A549 (cell line): ENCODE results near the gene PYROXD2. TPM values are rescaled to one million over a fixed set of nuclear protein-coding genes. Genes with fewer than 3 reads are reported as not detected.

Experiments used
- ATAC-seq, 2 experiments: fragments of 200-7000 bp in 1 of 2; fragments of >200 bp in 1 of 2; cut with Nextera tagmentation in 1 of 2; cut with Tn5 transposase in 1 of 2; 3 replicates each; pipeline versions ENCODE4 v1.8.0 to v1.9.1; 2018 to 2020; ENCODE audit warnings: mild to moderate bottlenecking in 1 of 2, moderate library complexity in 1 of 2
- CTCF ChIA-PET: fragments of 300-600 bp; sonication (Branson Sonifier 250); formaldehyde crosslinking; extraction: SDS; loops from one replicate; lab custom pipeline; 2021; ENCODE audit warnings: antibody characterized with exemption, inconsistent platforms; lab: Yijun Ruan, JAX
- POLR2A ChIA-PET: fragments of 350-600 bp; formaldehyde crosslinking; extraction: SDS; loops from one replicate; lab custom pipeline; 2021; ENCODE audit warnings: antibody characterized with exemption, inconsistent platforms; lab: Yijun Ruan, JAX
- DNase-seq, 2 experiments: peaks; one replicate each; pipeline versions ENCODE4 v3.0.0 to v3.0.0-alpha.2; 2011 to 2016; ENCODE audit warnings: low read depth in 1 of 2, low spot score in 1 of 2
- FAIRE-seq: peaks from 2 replicates; lab custom pipeline; 2011; peaks lifted over from hg19 to GRCh38; lab: Jason Lieb, UNC
- H3K27ac ChIP-seq, 2 experiments: fragments of >200 bp; sonication (Bioruptor Twin); formaldehyde crosslinking; 3 replicates each; pipeline ENCODE4 v1.5.1; 2016 to 2017
- H3K4me1 ChIP-seq: fragments of >200 bp; sonication (Bioruptor Twin); formaldehyde crosslinking; 3 replicates; pipeline ENCODE4 v1.6.1; 2016
- H3K4me2 ChIP-seq: fragments of >200 bp; sonication (Bioruptor Twin); formaldehyde crosslinking; 3 replicates; pipeline ENCODE4 v1.6.1; 2016
- H3K4me3 ChIP-seq: fragments of >200 bp; sonication (Bioruptor Twin); formaldehyde crosslinking; 3 replicates; pipeline ENCODE4 v1.5.1; 2016
- H3K9me3 ChIP-seq: fragments of >200 bp; sonication (Bioruptor Twin); formaldehyde crosslinking; 3 replicates; pipeline ENCODE4 v1.6.1; 2016
- CHD4 ChIP-seq: fragments of 200-600 bp; sonication (generic); IDR thresholded peaks from 2 replicates; pipeline ENCODE4 v1.6.1; 2016; ENCODE audit warnings: antibody characterized with exemption, mild to moderate bottlenecking, borderline replicate concordance
- EHF ChIP-seq: fragments of 250-450 bp; sonication (Bioruptor Pico); IDR thresholded peaks from 2 replicates; pipeline ENCODE4 v1.5.0; 2020; ENCODE audit warnings: mild to moderate bottlenecking
- EP300 ChIP-seq, 2 experiments: fragments of >200 bp; sonication (Bioruptor Twin); formaldehyde crosslinking; IDR thresholded peaks; 2 replicates in 1 of 2; 3 replicates in 1 of 2; pipeline ENCODE4 v1.6.1; 2016 to 2017
- FOXS1 ChIP-seq: fragments of 250-450 bp; sonication (Bioruptor Pico); IDR thresholded peaks from 2 replicates; pipeline ENCODE4 v1.5.0; 2020; ENCODE audit warnings: mild to moderate bottlenecking, moderate library complexity
- HOXA7 ChIP-seq: fragments of 250-450 bp; sonication (Bioruptor Pico); IDR thresholded peaks from 2 replicates; pipeline ENCODE4 v1.5.0; 2020; ENCODE audit warnings: mild to moderate bottlenecking, moderate library complexity
- HOXB5 ChIP-seq: fragments of 250-450 bp; sonication (Bioruptor Pico); IDR thresholded peaks from 2 replicates; pipeline ENCODE4 v1.5.0; 2020; ENCODE audit warnings: mild to moderate bottlenecking, moderate library complexity
- JUN ChIP-seq, 2 experiments: fragments of >200 bp; sonication (Bioruptor Twin); formaldehyde crosslinking; IDR thresholded peaks; 2 replicates in 1 of 2; 3 replicates in 1 of 2; pipeline ENCODE4 v1.6.1; 2016 to 2017
- JUNB ChIP-seq: fragments of >200 bp; sonication (Bioruptor Twin); formaldehyde crosslinking; IDR thresholded peaks from 2 replicates; pipeline ENCODE4 v1.6.1; 2016
- KDM1A ChIP-seq: fragments of 200-600 bp; sonication (generic); IDR thresholded peaks from 2 replicates; pipeline ENCODE4 v1.6.1; 2016; ENCODE audit warnings: low read depth, mild to moderate bottlenecking
- NFE2L2 ChIP-seq: fragments of 150-350 bp; conservative IDR thresholded peaks from 2 replicates; pipeline ENCODE4 v1.6.1; 2014; ENCODE audit warnings: low read length
- POLR2A ChIP-seq: IDR thresholded peaks from 2 replicates; pipeline ENCODE4 v1.6.1; 2012; ENCODE audit warnings: mild to moderate bottlenecking, low read length
- RNF2 ChIP-seq: fragments of 200-600 bp; sonication (generic); IDR thresholded peaks from 2 replicates; pipeline ENCODE4 v1.6.1; 2016; ENCODE audit warnings: low read depth, mild to moderate bottlenecking, antibody characterized with exemption, moderate library complexity, borderline replicate concordance
- TFCP2L1 ChIP-seq: fragments of 250-450 bp; sonication (Bioruptor Pico); IDR thresholded peaks from 2 replicates; pipeline ENCODE4 v1.5.0; 2021; ENCODE audit warnings: mild to moderate bottlenecking
- ZFP36 ChIP-seq: fragments of 450-650 bp; IDR thresholded peaks from 2 replicates; pipeline ENCODE4 v1.6.1; 2014; ENCODE audit warnings: borderline replicate concordance; ENCODE audit not compliant: partially characterized antibody
- WGBS: methylation state at CpG from one replicate; pipeline ENCODE4 v1.1.6; 2017; ENCODE audit errors: missing lambda C conversion rate; 5-methylcytosine and 5-hydroxymethylcytosine counted together
- polyA plus RNA-seq, 4 experiments: library from polyadenylated mRNA; depleted of rRNA in 3 of 4; stranded (reverse); fragments of >200 nt; fragmentation: RNase III in 1 of 4; extraction: RNeasy Plus Mini Kit Qiagen cat#74134 plus additional on column Dnase treatment in 1 of 4; gene quantifications; 2 replicates in 3 of 4; 3 replicates in 1 of 4; pipeline ENCODE4 v1.2.3, GENCODE V29; 2011 to 2017
- TF ChIP-seq, protein P1 (sequence below): fragments of >200 bp; sonication (Bioruptor Twin); formaldehyde crosslinking; IDR thresholded peaks from 3 replicates; pipeline ENCODE4 v1.5.1; 2016
- TF ChIP-seq, protein P2 (sequence below): IDR thresholded peaks from 2 replicates; pipeline ENCODE4 v1.6.1; 2012
- TF ChIP-seq, protein P3 (sequence below): fragments of 250-450 bp; sonication (Bioruptor Pico); IDR thresholded peaks from 2 replicates; pipeline ENCODE4 v1.5.0; 2021; ENCODE audit warnings: mild to moderate bottlenecking, moderate library complexity, borderline replicate concordance

The PYROXD2 gene
- polyA plus RNA-seq, 2 of the 4 experiments (the other 2 are of a cell fraction), result 4.6 to 6.3 TPM

DNA sequence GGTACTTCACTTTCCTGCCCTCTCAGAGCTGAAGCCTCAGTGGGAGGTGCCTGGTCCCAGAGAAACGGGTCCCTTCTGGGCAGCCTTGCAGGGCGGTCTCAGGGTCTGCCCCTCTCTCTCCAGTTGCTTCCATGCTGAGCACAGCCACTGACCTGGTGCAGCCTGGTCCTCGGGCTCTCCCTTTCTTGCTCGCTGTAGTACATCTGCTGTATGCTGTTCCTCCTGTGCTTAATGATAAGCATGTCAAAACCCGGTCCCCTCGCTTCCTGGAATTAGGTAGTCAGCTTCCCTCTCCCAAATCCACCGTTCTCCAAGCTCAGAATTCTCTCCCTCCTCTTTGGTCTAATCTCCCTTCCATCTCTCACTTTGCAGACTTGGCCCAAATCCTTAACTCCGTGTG, 42.7 kb upstream of the PYROXD2 start:
- ATAC-seq, result no peak
- no peak for DNase-seq
- FAIRE-seq, result no peak
- Histone ChIP-seq H3K4me3 (no peak overlapping the region), H3K4me1 (peaks cover 15% of the 10 kb centered on the region), H3K9me3 (no peaks in the 10 kb centered on the region)
- 44% methylated on average over 8 of the region's 8 CpGs for WGBS
- POLR2A ChIA-PET, result no interaction called here
- TF ChIP-seq ZFP36 (no peak), EHF (CRISPR knock-in tag) (no peak), HOXB5 (CRISPR knock-in tag) (no peak), RNF2 (no peak), TFCP2L1 (CRISPR knock-in tag) (no peak)
- TF ChIP-seq, protein P1, sequence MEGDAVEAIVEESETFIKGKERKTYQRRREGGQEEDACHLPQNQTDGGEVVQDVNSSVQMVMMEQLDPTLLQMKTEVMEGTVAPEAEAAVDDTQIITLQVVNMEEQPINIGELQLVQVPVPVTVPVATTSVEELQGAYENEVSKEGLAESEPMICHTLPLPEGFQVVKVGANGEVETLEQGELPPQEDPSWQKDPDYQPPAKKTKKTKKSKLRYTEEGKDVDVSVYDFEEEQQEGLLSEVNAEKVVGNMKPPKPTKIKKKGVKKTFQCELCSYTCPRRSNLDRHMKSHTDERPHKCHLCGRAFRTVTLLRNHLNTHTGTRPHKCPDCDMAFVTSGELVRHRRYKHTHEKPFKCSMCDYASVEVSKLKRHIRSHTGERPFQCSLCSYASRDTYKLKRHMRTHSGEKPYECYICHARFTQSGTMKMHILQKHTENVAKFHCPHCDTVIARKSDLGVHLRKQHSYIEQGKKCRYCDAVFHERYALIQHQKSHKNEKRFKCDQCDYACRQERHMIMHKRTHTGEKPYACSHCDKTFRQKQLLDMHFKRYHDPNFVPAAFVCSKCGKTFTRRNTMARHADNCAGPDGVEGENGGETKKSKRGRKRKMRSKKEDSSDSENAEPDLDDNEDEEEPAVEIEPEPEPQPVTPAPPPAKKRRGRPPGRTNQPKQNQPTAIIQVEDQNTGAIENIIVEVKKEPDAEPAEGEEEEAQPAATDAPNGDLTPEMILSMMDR, result no peak
- TF ChIP-seq, all 56 proteins: peak for 0
- CTCF ChIA-PET, result interaction anchor here (1.0 to 1.4 kb wide), 2 partner anchors 10 to 32 kb away, joined by 3 to 5 read pairs; no protein-coding TSS in a partner anchor
- Histone ChIP-seq H3K4me2 (no peak overlapping the region), H3K27ac (no peak overlapping the region)

DNA sequence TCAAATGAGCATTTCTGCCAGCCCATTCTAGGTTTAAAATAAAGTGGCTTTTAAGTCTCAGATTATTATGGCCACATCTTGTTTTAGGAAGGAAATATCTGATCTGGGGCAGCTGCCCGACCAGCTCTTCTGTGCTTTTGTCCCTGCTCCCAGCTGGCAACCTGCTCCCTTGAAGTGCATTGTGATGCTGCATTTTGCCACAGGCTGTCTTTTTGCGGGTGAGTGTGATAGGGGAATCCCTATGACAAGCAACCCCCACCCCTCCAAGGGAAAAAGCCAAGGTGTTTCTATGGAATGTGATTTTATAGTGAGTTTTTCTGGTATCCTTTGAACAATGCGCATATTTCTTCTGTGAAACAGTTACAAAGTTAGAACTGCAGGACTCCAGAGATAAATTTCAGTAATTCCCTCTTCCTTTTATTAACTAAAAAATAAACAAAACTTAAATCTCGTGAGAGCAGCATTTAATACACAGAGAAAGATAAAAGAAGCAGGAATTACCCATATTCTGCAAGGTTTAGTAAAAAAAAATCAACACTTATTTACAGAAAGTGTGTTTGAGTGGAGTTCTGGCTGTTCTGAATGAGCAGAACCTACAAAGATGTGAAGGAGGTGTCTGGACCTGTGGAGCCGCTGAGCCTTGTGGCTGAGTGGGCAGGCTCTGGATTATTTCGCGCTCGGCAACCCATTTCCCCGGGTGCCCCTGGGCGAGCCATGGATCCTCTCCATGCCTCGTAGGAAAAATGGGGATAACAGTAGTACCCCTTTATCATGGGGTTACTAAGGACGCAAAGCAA, 41.9 kb upstream of the PYROXD2 start:
- Histone ChIP-seq H3K4me3 (no peak overlapping the region), H3K4me2 (no peak overlapping the region), H3K27ac (no peak overlapping the region), H3K9me3 (no peaks in the 10 kb centered on the region), H3K4me1 (peaks cover 15% of the 10 kb centered on the region)
- ChIA-PET POLR2A (no interaction called here), CTCF (interaction anchor here (0.7 to 1.0 kb wide), 3 partner anchors 10 to 22 kb away, joined by 3 to 6 read pairs (median 3); no protein-coding TSS in a partner anchor)
- 69% methylated on average over 12 of the region's 12 CpGs for WGBS
- TF ChIP-seq EP300 (IDR thresholded peaks at IDR 0.05), result no peak
- TF ChIP-seq, protein P2, sequence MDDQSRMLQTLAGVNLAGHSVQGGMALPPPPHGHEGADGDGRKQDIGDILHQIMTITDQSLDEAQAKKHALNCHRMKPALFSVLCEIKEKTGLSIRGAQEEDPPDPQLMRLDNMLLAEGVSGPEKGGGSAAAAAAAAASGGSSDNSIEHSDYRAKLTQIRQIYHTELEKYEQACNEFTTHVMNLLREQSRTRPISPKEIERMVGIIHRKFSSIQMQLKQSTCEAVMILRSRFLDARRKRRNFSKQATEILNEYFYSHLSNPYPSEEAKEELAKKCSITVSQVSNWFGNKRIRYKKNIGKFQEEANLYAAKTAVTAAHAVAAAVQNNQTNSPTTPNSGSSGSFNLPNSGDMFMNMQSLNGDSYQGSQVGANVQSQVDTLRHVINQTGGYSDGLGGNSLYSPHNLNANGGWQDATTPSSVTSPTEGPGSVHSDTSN, result no peak
- DNase-seq (no peak), ATAC-seq (no peak), FAIRE-seq (no peak)

DNA sequence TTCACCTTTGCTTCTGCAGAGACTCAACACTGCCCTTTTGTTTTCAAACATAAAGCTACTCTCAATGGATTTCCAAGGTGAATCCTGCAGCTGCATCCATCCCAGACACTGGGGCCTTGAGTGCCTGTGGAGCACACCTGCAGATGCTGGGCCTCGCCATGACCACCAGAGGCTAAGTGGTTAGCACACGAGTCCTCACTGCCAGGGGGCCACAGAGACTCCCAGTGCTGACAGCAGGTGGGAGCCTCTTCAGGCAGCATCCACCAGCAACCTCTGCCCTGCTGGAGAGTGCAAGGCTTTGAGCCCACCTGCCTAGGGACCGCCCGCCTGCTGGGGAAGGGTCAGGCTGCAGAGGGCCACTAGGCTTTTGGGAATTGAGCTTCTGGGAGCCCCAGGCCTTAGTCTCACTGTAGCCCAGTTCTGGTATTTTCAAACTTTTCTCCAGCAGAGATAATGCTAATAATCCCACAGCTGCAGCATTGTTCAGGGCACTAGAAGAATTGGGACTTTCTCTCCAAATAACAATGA, 41.1 kb upstream of the PYROXD2 start:
- DNase-seq (no peak), FAIRE-seq (no peak), ATAC-seq (no peak)
- 68% methylated on average over 4 of the region's 4 CpGs for WGBS
- no peak for TF ChIP-seq NFE2L2
- Histone ChIP-seq H3K4me2 (no peak overlapping the region), H3K4me1 (peaks cover 10% of the 10 kb centered on the region), H3K9me3 (no peaks in the 10 kb centered on the region), H3K4me3 (no peak overlapping the region), H3K27ac (no peak overlapping the region)
- POLR2A ChIA-PET, result no interaction called here
- CTCF ChIA-PET, result interaction anchor here (0.7 to 0.9 kb wide), 2 partner anchors 11 to 22 kb away, joined by 3 to 6 read pairs; no protein-coding TSS in a partner anchor

DNA sequence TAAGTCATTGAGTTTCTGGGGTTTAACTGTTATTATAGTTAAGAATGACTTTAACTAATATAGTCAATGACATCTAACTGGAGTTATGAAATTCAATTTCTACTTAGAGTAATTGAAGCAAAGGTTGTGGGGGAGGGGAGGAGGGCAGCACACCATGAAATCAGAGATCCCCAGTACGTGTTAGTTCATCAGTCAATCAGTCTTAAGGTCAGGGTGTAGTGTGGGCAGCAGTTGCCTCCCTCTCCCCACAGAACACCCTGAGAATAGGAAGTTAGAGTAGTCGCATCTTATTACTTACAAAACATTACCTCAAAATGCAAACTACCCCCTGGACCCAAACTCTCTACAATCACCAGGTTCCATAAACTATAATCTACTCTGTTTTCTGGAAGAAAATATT, 38.7 kb upstream of the PYROXD2 start:
- CTCF ChIA-PET, result no interaction called here
- POLR2A ChIA-PET, result no interaction called here
- Histone ChIP-seq H3K4me3 (no peak overlapping the region), H3K4me1 (no peaks in the 10 kb centered on the region), H3K27ac (no peak overlapping the region), H3K9me3 (peaks cover 9% of the 10 kb centered on the region; the same call in 2 of the 3 replicates), H3K4me2 (no peak overlapping the region)
- no peak for TF ChIP-seq FOXS1 (CRISPR knock-in tag)
- FAIRE-seq (no peak), ATAC-seq (no peak), DNase-seq (no peak)
- 53% methylated on average over 2 of the region's 2 CpGs for WGBS

DNA sequence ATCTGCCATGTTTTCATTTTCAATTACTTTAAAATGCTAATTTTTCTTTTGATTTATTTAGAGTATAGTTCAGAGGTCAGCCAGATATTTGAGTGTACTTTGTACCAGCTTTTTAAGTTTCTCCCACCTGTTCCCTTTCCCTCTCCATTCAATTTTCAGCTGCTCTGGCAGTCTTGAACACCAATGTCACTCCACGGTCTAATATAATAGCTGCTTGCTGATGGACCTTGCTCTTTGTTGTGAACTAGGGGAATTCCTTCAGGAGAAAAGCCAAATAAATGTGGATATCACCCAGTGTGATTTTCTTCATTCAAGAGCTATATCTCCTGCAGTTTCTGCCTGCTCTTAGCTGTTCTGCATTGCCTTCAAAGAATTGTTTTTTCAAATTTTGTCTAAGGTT, 35.6 kb upstream of the PYROXD2 start:
- no peak for TF ChIP-seq KDM1A
- no peak for TF ChIP-seq CHD4
- TF ChIP-seq JUN (IDR thresholded peaks at IDR 0.05), result no peak
- no peak for TF ChIP-seq ZFP36
- no peak for TF ChIP-seq JUNB
- TF ChIP-seq, protein P3, sequence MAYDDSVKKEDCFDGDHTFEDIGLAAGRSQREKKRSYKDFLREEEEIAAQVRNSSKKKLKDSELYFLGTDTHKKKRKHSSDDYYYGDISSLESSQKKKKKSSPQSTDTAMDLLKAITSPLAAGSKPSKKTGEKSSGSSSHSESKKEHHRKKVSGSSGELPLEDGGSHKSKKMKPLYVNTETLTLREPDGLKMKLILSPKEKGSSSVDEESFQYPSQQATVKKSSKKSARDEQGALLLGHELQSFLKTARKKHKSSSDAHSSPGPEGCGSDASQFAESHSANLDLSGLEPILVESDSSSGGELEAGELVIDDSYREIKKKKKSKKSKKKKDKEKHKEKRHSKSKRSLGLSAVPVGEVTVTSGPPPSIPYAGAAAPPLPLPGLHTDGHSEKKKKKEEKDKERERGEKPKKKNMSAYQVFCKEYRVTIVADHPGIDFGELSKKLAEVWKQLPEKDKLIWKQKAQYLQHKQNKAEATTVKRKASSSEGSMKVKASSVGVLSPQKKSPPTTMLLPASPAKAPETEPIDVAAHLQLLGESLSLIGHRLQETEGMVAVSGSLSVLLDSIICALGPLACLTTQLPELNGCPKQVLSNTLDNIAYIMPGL (CRISPR knock-in tag), result no peak
- no peak for TF ChIP-seq POLR2A
- TF ChIP-seq HOXA7 (CRISPR knock-in tag), result no peak
- TF ChIP-seq, all 56 proteins: peak for 0
- H3K4me2 ChIP-seq, result no peak overlapping the region
- 20% methylated on average over 1 of the region's 1 CpG for WGBS
- FAIRE-seq, result no peak
- CTCF ChIA-PET, result interaction anchor here (0.6 kb wide), 1 partner anchor 721 kb away, joined by 3 read pairs; no protein-coding TSS in a partner anchor
- H3K27ac ChIP-seq, result no peak overlapping the region
- peaks cover 3% of the 10 kb centered on the region; the same call in 1 of the 3 replicates for H3K4me1 ChIP-seq
- peaks cover 9% of the 10 kb centered on the region; the same call in 2 of the 3 replicates for H3K9me3 ChIP-seq
- POLR2A ChIA-PET, result no interaction called here
- no peak for DNase-seq
- H3K4me3 ChIP-seq, result no peak overlapping the region
- ATAC-seq, result no peak
